ENCODE results near the gene SPSB3. TPM values are rescaled to one million over a fixed set of nuclear protein-coding genes. Genes with fewer than 3 reads are reported as not detected.

The SPSB3 gene
- total and polyA plus RNA-seq, 2 of the 13 experiments (the other 11 are each of a cell fraction or from before 2014, with no cell fraction given), result 13.2 to 21.9 TPM

- TF ChIP-seq HNF1A (IDR thresholded peaks at IDR 0.05; ENCODE audit: low read depth) (no peak), HNF1A (CRISPR knock-in tag; IDR thresholded peaks at IDR 0.05; ENCODE audit: borderline replicate concordance) (peak; percentile 42; the same call in 1 of the 2 replicates), ZNF446 (CRISPR knock-in tag; IDR thresholded peaks at IDR 0.05) (0 out of 2 replicates have a peak, but pooled peaks have one; percentile 41), E2F1 (CRISPR knock-in tag; IDR thresholded peaks at IDR 0.05) (peak; percentile 34; the same call in 1 of the 2 replicates), ZNF362 (CRISPR knock-in tag; IDR thresholded peaks at IDR 0.05; ENCODE audit: borderline replicate concordance) (peak; percentile 94), ARID4A (CRISPR knock-in tag; IDR thresholded peaks at IDR 0.05; ENCODE audit: borderline replicate concordance) (peak; percentile 76; the same call in 1 of the 2 replicates), RXRB (CRISPR knock-in tag; IDR thresholded peaks at IDR 0.05; ENCODE audit: borderline replicate concordance) (peak; percentile 59; the same call in 1 of the 2 replicates), ZNF780A (CRISPR knock-in tag; IDR thresholded peaks at IDR 0.05) (no peak), ZNF3 (CRISPR knock-in tag; IDR thresholded peaks at IDR 0.05) (peak; percentile 87; the same call in 1 of the 2 replicates), ZMYM2 (CRISPR knock-in tag; IDR thresholded peaks at IDR 0.05) (peak; percentile 94), GZF1 (CRISPR knock-in tag; IDR thresholded peaks at IDR 0.05) (0 out of 2 replicates have a peak, but pooled peaks have one; percentile 33), ZC3H13 (CRISPR knock-in tag; IDR thresholded peaks at IDR 0.05) (peak; percentile 67; the same call in 1 of the 2 replicates), ZNF230 (CRISPR knock-in tag; IDR thresholded peaks at IDR 0.05) (no peak), ZSCAN21 (CRISPR knock-in tag; IDR thresholded peaks at IDR 0.05; ENCODE audit: borderline replicate concordance) (peak; percentile 76), ZNF766 (CRISPR knock-in tag; IDR thresholded peaks at IDR 0.05; ENCODE audit: borderline replicate concordance) (no peak), IKZF5 (CRISPR knock-in tag; IDR thresholded peaks at IDR 0.05) (peak; percentile 42; the same call in 1 of the 2 replicates), SRY (CRISPR knock-in tag; IDR thresholded peaks at IDR 0.05) (no peak)
These were observed 43.1 kb upstream of the SPSB3 start (continued) for GRCh38 chr16:1825381-1825863.

Measured in HepG2 (cell line).